K562 (cell line): Measurements from ENCODE around the gene FIG4.

Experiments
- NCOA2 ChIP-seq, 2 experiments: fragments of 450-650 bp; IDR thresholded peaks; 2 replicates each; pipeline ENCODE4 v1.6.1; 2018; ENCODE audit warnings: mild to moderate bottlenecking in 2 of 2, moderate library complexity in 1 of 2; ENCODE audit not compliant: partially characterized antibody in 2 of 2
- NR2F6 ChIP-seq: fragments of 450-650 bp; formaldehyde crosslinking; IDR thresholded peaks from 2 replicates; pipeline ENCODE4 v1.4.0; 2020; ENCODE audit warnings: mild to moderate bottlenecking
- TAF1 ChIP-seq: IDR thresholded peaks from 2 replicates; pipeline ENCODE4 v1.6.1; 2011; ENCODE audit warnings: mild to moderate bottlenecking, low read length, moderate library complexity; ENCODE audit not compliant: insufficient read depth, control insufficient read depth, severe bottlenecking; ENCODE audit errors: extremely low read depth
- ZKSCAN8 ChIP-seq: fragments of 200-800 bp; sonication (Bioruptor generic); IDR thresholded peaks from 2 replicates; pipeline ENCODE4 v1.6.1; 2016; ENCODE audit warnings: missing genetic modification characterization, missing compliant biosample characterization
- ZNF146 ChIP-seq: IDR thresholded peaks from one replicate; pipeline ENCODE4 v1.6.1; 2018; ENCODE audit warnings: missing compliant biosample characterization; ENCODE audit not compliant: unreplicated experiment
- ZNF282 ChIP-seq: sonication (generic); formaldehyde crosslinking; IDR thresholded peaks from 2 replicates; pipeline ENCODE4 v1.8.1; 2023; ENCODE audit warnings: missing genetic modification reagents
- TF ChIP-seq, protein P1 (sequence below): sonication (generic); formaldehyde crosslinking; IDR thresholded peaks from 2 replicates; pipeline ENCODE4 v1.8.1; 2023; ENCODE audit warnings: mild to moderate bottlenecking, missing genetic modification reagents, moderate library complexity
- TF ChIP-seq, protein P2 (sequence below): fragments of 450-650 bp; IDR thresholded peaks from 2 replicates; pipeline ENCODE4 v1.7.0; 2016; ENCODE audit warnings: borderline replicate concordance
- TF ChIP-seq, protein P3 (sequence below): fragments of 450-650 bp; formaldehyde crosslinking; IDR thresholded peaks from 2 replicates; pipeline ENCODE4 v1.4.0; 2022; ENCODE audit warnings: mild to moderate bottlenecking, moderate library complexity
- TF ChIP-seq, protein P4 (sequence below), 2 experiments: fragments of 450-650 bp; conservative IDR thresholded peaks; 2 replicates each; pipeline ENCODE4 v1.6.1; 2017; ENCODE audit warnings: mild to moderate bottlenecking in 2 of 2, moderate library complexity in 2 of 2
- TF ChIP-seq, protein P5 (sequence below): fragments of 250-450 bp; sonication (Bioruptor Pico); IDR thresholded peaks from 2 replicates; pipeline ENCODE4 v1.8.0; 2021; ENCODE audit warnings: borderline replicate concordance, mild to moderate bottlenecking, moderate library complexity; ENCODE audit not compliant: poor library complexity, severe bottlenecking

DNA sequence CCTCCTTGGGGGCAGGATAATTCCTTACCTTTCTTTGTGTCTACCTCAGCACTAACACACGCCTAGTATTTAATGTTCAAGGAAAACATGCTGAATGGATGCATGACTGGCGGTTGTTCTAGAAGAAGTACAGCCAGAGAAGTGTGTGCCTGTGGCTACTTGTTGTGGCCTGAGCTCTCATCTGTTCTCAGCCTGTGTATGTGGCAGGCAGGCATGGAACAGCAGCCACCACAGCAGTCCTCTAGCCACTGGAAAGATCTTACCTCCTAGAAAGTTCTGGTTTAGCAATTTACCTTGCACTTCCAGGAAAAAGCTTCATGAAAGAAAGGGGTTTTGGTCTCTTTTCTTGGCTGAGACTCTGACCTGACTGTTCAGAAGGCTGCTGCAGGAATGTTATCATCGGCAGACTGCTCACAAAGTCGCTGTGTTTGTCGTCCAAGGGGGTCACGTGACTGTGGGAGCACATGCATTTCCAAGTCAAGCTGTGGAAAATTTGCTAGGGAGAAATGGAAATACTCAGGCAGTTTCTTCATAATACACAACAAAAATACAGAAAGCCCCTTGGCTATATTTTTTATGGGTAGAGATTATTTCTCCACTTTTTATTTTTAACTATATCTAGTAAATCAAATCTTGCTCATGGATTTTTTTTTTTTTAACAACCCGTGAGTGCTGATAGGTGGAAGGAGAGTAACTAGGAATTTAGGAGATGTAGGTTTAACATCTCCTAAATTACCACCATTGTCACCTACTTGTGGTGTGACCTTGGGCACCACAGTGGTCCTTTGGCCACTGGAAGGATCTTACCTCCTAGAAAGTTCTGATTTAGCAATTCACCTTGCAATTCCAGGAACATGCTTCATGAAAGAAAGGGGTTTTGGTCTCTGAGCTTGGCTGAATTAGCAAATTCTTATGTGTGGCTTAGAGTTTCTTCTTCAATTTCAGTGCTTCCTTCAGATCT is 176.2 kb downstream of the FIG4 start:
- TF ChIP-seq, protein P1, sequence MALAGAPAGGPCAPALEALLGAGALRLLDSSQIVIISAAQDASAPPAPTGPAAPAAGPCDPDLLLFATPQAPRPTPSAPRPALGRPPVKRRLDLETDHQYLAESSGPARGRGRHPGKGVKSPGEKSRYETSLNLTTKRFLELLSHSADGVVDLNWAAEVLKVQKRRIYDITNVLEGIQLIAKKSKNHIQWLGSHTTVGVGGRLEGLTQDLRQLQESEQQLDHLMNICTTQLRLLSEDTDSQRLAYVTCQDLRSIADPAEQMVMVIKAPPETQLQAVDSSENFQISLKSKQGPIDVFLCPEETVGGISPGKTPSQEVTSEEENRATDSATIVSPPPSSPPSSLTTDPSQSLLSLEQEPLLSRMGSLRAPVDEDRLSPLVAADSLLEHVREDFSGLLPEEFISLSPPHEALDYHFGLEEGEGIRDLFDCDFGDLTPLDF (CRISPR knock-in tag): no peak
- TF ChIP-seq ZNF146 (CRISPR knock-in tag): no peak
- no peak for TF ChIP-seq ZNF282 (CRISPR knock-in tag)
- no peak for TF ChIP-seq TAF1
- TF ChIP-seq NCOA2 (IDR thresholded peaks at IDR 0.05; ENCODE audit: partially characterized antibody in 2 of 2): no peak
- no peak for TF ChIP-seq ZKSCAN8
- TF ChIP-seq, protein P2, sequence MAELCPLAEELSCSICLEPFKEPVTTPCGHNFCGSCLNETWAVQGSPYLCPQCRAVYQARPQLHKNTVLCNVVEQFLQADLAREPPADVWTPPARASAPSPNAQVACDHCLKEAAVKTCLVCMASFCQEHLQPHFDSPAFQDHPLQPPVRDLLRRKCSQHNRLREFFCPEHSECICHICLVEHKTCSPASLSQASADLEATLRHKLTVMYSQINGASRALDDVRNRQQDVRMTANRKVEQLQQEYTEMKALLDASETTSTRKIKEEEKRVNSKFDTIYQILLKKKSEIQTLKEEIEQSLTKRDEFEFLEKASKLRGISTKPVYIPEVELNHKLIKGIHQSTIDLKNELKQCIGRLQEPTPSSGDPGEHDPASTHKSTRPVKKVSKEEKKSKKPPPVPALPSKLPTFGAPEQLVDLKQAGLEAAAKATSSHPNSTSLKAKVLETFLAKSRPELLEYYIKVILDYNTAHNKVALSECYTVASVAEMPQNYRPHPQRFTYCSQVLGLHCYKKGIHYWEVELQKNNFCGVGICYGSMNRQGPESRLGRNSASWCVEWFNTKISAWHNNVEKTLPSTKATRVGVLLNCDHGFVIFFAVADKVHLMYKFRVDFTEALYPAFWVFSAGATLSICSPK: no peak
- TF ChIP-seq, protein P3, sequence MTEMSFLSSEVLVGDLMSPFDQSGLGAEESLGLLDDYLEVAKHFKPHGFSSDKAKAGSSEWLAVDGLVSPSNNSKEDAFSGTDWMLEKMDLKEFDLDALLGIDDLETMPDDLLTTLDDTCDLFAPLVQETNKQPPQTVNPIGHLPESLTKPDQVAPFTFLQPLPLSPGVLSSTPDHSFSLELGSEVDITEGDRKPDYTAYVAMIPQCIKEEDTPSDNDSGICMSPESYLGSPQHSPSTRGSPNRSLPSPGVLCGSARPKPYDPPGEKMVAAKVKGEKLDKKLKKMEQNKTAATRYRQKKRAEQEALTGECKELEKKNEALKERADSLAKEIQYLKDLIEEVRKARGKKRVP (CRISPR knock-in tag): no peak
- no peak for TF ChIP-seq NR2F6 (CRISPR knock-in tag)
- TF ChIP-seq, protein P4, sequence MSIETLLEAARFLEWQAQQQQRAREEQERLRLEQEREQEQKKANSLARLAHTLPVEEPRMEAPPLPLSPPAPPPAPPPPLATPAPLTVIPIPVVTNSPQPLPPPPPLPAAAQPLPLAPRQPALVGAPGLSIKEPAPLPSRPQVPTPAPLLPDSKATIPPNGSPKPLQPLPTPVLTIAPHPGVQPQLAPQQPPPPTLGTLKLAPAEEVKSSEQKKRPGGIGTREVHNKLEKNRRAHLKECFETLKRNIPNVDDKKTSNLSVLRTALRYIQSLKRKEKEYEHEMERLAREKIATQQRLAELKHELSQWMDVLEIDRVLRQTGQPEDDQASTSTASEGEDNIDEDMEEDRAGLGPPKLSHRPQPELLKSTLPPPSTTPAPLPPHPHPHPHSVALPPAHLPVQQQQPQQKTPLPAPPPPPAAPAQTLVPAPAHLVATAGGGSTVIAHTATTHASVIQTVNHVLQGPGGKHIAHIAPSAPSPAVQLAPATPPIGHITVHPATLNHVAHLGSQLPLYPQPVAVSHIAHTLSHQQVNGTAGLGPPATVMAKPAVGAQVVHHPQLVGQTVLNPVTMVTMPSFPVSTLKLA (conservative IDR thresholded peaks at IDR 0.05): no peak
- TF ChIP-seq, protein P5, sequence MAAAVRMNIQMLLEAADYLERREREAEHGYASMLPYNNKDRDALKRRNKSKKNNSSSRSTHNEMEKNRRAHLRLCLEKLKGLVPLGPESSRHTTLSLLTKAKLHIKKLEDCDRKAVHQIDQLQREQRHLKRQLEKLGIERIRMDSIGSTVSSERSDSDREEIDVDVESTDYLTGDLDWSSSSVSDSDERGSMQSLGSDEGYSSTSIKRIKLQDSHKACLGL (CRISPR knock-in tag): no peak
